ENCODE measurements around the gene CDC14A.
A peak's percentile ranks its signal among the peaks of the same experiment; 100 is the strongest.
"Not testable (repeated sequence)": the region's sequence is repeated elsewhere in the genome, so short reads cannot be mapped to it uniquely, and the experiment has no call there.

Gene CDC14A

DNA sequence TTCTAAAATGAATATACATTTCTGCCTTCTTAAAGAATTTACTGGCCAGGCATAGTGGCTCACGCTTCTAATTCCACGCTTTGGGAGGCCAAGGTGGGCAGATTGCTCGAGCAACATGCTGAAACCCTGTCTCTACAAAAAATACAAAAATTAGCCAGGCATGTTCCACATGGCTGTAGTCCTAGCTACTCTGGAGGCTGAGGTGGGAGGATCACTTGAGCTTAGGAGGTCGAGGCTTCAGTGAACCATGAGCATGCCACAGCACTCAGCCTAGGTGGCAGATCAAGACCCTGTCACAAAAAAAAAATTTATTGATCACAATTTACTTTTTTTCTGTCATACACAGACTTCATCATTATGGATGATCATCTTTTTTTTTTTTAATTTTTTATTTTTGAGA is 11.5 kb downstream of the CDC14A start:
- no peak for DNase-seq

- no peak for DNase-seq
Measured at GRCh38 chr1:100364697-100365096, 12.4 kb downstream of the CDC14A start.

GRCh38 chr1:100366209-100366525 is 13.9 kb downstream of the CDC14A start:
- no peak for DNase-seq

GRCh38 chr1:100369339-100369738 is 17.0 kb downstream of the CDC14A start:
- not testable (repeated sequence) for DNase-seq

GRCh38 chr1:100373953-100374352 is 21.6 kb downstream of the CDC14A start:
- not testable (repeated sequence) for DNase-seq

- not testable (repeated sequence) for DNase-seq
Measured at GRCh38 chr1:100376890-100377289, 24.6 kb downstream of the CDC14A start.

- DNase-seq = no peak
Measured at GRCh38 chr1:100377590-100378361, 25.5 kb downstream of the CDC14A start.

DNA sequence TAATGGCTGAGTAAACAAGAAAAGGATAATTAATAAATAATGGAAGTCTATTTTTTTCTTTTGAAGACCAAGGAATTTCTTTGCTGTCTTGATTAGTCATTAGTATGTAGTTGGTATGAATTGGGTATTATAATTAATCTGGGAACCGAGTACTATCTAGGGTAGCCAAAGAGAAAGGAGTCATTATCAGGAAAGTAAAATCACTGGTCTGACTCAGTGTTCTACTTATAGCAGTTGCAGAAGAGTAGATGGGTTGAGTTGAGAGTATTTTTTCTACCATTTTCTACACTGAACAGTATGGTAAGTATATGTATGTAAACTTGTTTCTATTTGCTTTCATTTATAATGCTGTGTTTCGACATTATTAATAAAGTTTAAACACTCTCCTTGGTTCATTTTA is 26.6 kb downstream of the CDC14A start:
- DNase-seq = no peak

GRCh38 chr1:100380635-100381034 is 28.3 kb downstream of the CDC14A start:
- no peak for DNase-seq

GRCh38 chr1:100382657-100383056 is 30.4 kb downstream of the CDC14A start:
- no peak for DNase-seq

GRCh38 chr1:100383743-100384405 is 31.6 kb downstream of the CDC14A start:
- no peak for DNase-seq

- DNase-seq = no peak
Measured at GRCh38 chr1:100387209-100387608, 34.9 kb downstream of the CDC14A start.

DNA sequence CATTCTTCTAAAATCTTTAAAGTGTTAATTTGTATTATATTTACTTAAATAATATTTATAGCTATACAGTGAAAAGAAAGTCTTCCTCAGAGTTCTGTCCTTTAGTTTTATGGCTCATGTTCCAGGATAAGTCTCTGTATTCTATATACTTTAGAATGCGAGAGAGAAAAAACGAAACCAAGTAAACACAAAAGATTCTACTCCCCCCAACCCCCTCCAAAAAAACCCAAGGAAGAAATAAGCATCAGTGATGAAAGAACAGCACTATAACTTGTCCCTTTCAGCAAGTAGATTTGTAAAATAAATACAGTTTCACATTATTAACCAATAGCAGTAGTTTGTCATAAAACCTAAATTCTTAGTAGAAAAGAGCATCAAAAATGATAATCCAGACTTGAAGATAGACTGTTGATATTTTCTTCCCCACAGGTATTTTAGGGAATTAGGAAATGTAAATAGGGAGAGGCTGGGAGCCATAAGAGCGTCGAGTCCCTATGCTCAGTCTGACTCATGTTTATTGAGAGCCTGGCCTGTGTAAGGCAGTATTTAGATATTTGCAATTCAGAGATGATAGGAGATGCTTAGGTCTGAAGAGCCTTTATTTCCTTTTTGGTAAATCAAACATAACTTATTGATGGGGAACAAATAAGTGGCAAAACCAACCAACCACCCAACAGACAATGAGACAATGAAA is 35.5 kb downstream of the CDC14A start:
- DNase-seq = no peak

GRCh38 chr1:100390531-100390930 is 38.2 kb downstream of the CDC14A start:
- DNase-seq = no peak

DNA sequence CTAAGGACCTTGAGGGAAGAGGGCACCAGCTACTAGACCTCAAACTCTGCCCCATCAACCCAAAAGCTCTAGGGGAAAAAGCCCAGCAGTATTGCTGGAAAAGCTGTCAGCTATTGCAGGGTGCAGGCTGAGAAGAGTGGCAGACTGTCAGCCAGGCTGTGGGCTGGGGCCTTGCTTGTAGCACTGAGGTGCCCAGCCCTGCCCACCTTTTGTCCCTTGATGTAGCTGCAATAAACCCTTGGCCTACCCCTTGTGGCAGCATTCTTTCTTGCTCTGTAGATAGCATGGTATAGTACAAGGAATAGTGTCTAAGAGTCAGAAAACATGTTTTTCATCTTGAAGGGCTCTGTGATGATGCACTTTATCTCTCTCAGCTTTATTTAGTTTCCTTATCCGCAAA is 39.4 kb downstream of the CDC14A start:
- DNase-seq = no peak

GRCh38 chr1:100392756-100393155 is 40.5 kb downstream of the CDC14A start:
- DNase-seq = no peak

GRCh38 chr1:100394285-100394684 is 42.0 kb downstream of the CDC14A start:
- DNase-seq = no peak

DNA sequence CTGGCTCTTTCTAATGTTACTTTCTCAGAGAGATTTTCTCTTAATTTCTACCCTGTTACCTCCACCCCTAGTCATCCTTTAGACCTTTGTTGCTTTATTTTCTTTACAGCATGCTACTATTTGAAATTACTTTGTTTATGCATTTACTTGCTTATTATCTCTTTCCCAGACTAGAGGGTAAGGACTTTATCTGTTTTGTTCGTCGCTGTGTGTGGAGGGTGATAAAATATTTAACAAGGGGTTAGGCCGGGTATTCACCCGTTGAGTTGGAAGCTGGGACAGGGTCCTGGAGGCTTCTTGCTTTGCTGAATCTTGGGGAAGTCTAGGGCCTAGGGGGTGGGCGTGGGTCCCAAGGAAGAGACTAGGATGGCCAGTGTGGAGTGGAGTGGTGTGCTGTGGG is 43.6 kb downstream of the CDC14A start:
- no peak for DNase-seq

DNA sequence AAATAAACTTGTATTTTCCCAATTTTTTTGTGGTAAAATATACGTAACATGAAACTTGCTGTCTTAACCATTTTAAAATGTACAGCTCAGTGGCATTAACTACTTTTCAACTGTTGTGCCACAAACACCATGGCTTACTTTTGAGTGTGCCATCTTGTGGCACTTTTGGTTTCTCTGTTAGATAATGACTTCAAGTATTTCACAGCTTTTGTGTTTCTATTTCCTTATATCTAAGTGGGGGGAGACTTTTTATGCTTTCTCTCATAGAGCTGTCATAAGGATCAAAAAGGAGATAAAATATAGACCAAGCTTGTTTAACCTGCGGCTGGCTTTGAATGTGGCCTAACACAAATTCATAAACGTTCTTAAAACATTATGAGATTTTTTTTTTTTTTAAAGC is 44.3 kb downstream of the CDC14A start:
- DNase-seq = no peak

GRCh38 chr1:100397681-100398080 is 45.4 kb downstream of the CDC14A start:
- DNase-seq = no peak

- DNase-seq = no peak
Measured at GRCh38 chr1:100398648-100399047, 46.3 kb downstream of the CDC14A start.

DNA sequence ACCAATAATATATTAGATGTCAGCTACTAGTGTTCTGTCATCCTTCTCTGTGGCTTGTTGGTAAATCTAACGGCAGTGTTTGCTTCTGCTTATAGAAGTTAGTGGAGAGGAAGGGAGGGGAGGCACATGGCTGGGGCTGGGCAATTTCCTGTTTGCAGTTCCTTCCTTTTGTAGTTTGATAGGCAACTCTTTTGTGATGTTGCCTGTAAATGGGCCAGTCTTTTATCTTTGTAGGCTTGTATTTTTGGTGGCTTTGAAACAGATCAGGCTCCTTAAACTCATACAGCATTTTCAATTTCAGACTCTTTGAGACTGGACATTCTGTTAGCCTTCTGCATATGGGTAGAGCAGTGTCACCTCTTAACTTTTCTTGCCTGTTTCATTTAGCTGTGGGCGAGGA is 48.1 kb downstream of the CDC14A start:
- DNase-seq = peak; percentile 14

GRCh38 chr1:100404821-100405220 is 52.5 kb downstream of the CDC14A start:
- DNase-seq = no peak

GRCh38 chr1:100405902-100406301 is 53.6 kb downstream of the CDC14A start:
- DNase-seq = not testable (repeated sequence)
